Measurements from ENCODE around the gene SUFU. TPM values are rescaled to one million over a fixed set of nuclear protein-coding genes. Genes with fewer than 3 reads are reported as not detected.

SUFU gene
- total and polyA plus RNA-seq, 2 of the 13 experiments (the other 11 are each of a cell fraction or from before 2014, with no cell fraction given), result 2.9 to 5.5 TPM

DNA sequence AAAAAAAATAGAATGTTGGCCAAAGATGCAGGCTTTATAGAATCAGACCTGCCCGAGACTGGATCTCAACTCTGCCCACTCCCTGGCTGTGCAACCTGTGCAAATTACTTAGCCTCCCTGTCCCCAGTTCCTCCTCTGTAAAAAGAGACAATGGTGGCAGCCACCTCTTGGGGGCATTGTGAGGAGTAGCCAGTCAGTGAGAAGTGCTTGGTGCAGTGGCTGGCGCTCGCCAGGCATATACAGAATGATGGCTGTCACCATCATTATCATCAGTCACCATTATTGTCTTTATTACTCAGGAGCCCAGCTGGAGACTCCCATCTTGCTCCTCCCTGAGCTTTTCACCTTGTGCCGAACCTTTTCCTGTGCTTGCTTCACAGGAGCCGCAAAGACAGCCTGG lies 111.1 kb downstream of the SUFU start:
- CTCF ChIA-PET (ENCODE audit: low intra/inter-chr PET ratio, low total read pairs), result interaction anchor here (1.4 kb wide), 1 partner anchor 31 kb away, joined by 5 read pairs; no protein-coding TSS in a partner anchor

DNA sequence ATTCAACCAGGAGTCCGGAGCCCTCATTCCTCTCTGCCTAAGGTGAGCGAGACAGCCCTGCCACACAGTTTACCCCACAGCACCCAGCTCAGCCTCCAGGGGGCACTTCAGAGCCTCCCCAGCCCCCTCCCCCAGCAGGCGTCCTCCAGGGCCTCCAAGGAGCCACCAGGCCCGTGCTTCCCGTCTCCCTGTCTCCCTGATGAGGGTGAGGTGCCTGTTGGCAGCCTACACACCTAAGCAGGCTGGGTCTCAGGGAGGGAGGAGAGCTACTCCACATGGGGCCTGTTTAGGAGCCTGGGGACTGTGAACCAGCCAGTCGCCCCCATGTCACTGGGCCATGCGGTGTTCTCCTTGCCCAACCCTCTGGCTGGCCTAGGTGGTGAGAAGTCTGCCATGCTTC lies 111.6 kb downstream of the SUFU start:
- POLR2A ChIA-PET, result interaction anchor here (1.4 to 2.0 kb wide), 3 partner anchors 12 to 27 kb away, joined by 3 to 7 read pairs (median 4); no protein-coding TSS in a partner anchor
- in situ Hi-C loops (cut with HindIII; ENCODE audit: extremely low pct_ligation_motif_present, low pct_unique_long_range_greater_than_20kb), result no loop called here
- DNase-seq (ENCODE audit: low spot score) (no peak), FAIRE-seq (no peak), ATAC-seq (peak; percentile 71)
- peaks cover 9 to 24% of the 10 kb centered on the region in 2 experiments; a peak in 4 of 5 replicates for H3K36me3 ChIP-seq (replicated peaks in 1 of 2; ENCODE audit: control insufficient read depth in 1 of 2, insufficient read depth in 2 of 2, low read length in 2 of 2)
- CTCF ChIA-PET (ENCODE audit: low intra/inter-chr PET ratio, low total read pairs), result interaction anchor here (1.4 kb wide), 1 partner anchor 30 kb away, joined by 5 read pairs; no protein-coding TSS in a partner anchor
- no peak overlapping the region for H3K27ac ChIP-seq (ENCODE audit: extremely low read length, insufficient read depth, low read length)
- H3K9ac ChIP-seq (ENCODE audit: insufficient read depth, low read depth, low read length), result no peak overlapping the region
- no peak overlapping the region for H2AFZ ChIP-seq (ENCODE audit: low read length)
- no peaks in the 10 kb centered on the region for H3K9me3 ChIP-seq (ENCODE audit: low read length)
- H3K4me1 ChIP-seq (ENCODE audit: insufficient read depth, low read length), result peaks cover 17% of the 10 kb centered on the region; the same call in 1 of the 2 replicates
- no peak overlapping the region for H3K4me2 ChIP-seq (ENCODE audit: low read depth, low read length)
- WGBS (ENCODE audit: low lambda C conversion rate), result 90% methylated on average over 3 of the region's 7 CpGs
- intact Hi-C loops (cut with micrococcal nuclease; ENCODE audit: unreplicated experiment), result no loop called here
- H4K20me1 ChIP-seq (ENCODE audit: insufficient read depth, low read length), result no peaks in the 10 kb centered on the region
- no peak overlapping the region for H3K4me3 ChIP-seq (replicated peaks in 1 of 3; ENCODE audit: insufficient read depth in 1 of 3, low read depth in 2 of 3, low read length in 3 of 3)
- no peaks in the 10 kb centered on the region for H3K27me3 ChIP-seq (ENCODE audit: control insufficient read depth in 1 of 2, insufficient read depth in 2 of 2, low read length in 2 of 2)
- BruUV-seq (replicated peaks), result no TSS peak
- no peaks in the 10 kb centered on the region for H3K79me2 ChIP-seq (ENCODE audit: insufficient read depth, low read length)
- TF ChIP-seq TBX3 (IDR thresholded peaks at IDR 0.05; ENCODE audit: borderline replicate concordance), result no peak
- TF ChIP-seq ZSCAN25 (CRISPR knock-in tag; IDR thresholded peaks at IDR 0.05), result no peak
- no peak for TF ChIP-seq NR2F6 (IDR thresholded peaks at IDR 0.05)
- TF ChIP-seq NR2F6 (CRISPR knock-in tag; IDR thresholded peaks at IDR 0.05), result no peak
- no peak for TF ChIP-seq NR2F2 (IDR thresholded peaks at IDR 0.05; ENCODE audit: borderline replicate concordance, low read depth)
- TF ChIP-seq, protein P1, sequence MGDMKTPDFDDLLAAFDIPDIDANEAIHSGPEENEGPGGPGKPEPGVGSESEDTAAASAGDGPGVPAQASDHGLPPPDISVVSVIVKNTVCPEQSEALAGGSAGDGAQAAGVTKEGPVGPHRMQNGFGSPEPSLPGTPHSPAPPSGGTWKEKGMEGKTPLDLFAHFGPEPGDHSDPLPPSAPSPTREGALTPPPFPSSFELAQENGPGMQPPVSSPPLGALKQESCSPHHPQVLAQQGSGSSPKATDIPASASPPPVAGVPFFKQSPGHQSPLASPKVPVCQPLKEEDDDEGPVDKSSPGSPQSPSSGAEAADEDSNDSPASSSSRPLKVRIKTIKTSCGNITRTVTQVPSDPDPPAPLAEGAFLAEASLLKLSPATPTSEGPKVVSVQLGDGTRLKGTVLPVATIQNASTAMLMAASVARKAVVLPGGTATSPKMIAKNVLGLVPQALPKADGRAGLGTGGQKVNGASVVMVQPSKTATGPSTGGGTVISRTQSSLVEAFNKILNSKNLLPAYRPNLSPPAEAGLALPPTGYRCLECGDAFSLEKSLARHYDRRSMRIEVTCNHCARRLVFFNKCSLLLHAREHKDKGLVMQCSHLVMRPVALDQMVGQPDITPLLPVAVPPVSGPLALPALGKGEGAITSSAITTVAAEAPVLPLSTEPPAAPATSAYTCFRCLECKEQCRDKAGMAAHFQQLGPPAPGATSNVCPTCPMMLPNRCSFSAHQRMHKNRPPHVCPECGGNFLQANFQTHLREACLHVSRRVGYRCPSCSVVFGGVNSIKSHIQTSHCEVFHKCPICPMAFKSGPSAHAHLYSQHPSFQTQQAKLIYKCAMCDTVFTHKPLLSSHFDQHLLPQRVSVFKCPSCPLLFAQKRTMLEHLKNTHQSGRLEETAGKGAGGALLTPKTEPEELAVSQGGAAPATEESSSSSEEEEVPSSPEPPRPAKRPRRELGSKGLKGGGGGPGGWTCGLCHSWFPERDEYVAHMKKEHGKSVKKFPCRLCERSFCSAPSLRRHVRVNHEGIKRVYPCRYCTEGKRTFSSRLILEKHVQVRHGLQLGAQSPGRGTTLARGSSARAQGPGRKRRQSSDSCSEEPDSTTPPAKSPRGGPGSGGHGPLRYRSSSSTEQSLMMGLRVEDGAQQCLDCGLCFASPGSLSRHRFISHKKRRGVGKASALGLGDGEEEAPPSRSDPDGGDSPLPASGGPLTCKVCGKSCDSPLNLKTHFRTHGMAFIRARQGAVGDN (CRISPR knock-in tag; IDR thresholded peaks at IDR 0.05), result peak; percentile 37; the same call in 1 of the 2 replicates
- TF ChIP-seq, protein P2, sequence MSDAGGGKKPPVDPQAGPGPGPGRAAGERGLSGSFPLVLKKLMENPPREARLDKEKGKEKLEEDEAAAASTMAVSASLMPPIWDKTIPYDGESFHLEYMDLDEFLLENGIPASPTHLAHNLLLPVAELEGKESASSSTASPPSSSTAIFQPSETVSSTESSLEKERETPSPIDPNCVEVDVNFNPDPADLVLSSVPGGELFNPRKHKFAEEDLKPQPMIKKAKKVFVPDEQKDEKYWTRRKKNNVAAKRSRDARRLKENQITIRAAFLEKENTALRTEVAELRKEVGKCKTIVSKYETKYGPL (CRISPR knock-in tag; IDR thresholded peaks at IDR 0.05), result no peak
- TF ChIP-seq CENPT (CRISPR knock-in tag; IDR thresholded peaks at IDR 0.05; ENCODE audit: low read depth), result no peak
- no peak for TF ChIP-seq ZBTB8A (CRISPR knock-in tag; IDR thresholded peaks at IDR 0.05; ENCODE audit: borderline replicate concordance, low read depth)

More for the DNA sequence above, 111.1 kb downstream of the SUFU start:
- FAIRE-seq (no peak), DNase-seq (ENCODE audit: low spot score) (no peak), ATAC-seq (no peak)
- Histone ChIP-seq H2AFZ (ENCODE audit: low read length) (no peak overlapping the region), H3K9me3 (ENCODE audit: low read length) (no peaks in the 10 kb centered on the region), H3K4me2 (ENCODE audit: low read depth, low read length) (no peak overlapping the region), H3K4me3 (replicated peaks in 1 of 3; ENCODE audit: insufficient read depth in 1 of 3, low read depth in 2 of 3, low read length in 3 of 3) (no peak overlapping the region), H3K79me2 (ENCODE audit: insufficient read depth, low read length) (no peaks in the 10 kb centered on the region), H3K36me3 (replicated peaks in 1 of 2; ENCODE audit: control insufficient read depth in 1 of 2, insufficient read depth in 2 of 2, low read length in 2 of 2) (peaks cover 9 to 24% of the 10 kb centered on the region in 2 experiments; a peak in 4 of 5 replicates), H3K4me1 (ENCODE audit: insufficient read depth, low read length) (peaks cover 17% of the 10 kb centered on the region; the same call in 1 of the 2 replicates), H4K20me1 (ENCODE audit: insufficient read depth, low read length) (no peaks in the 10 kb centered on the region), H3K9ac (ENCODE audit: insufficient read depth, low read depth, low read length) (no peak overlapping the region), H3K27ac (ENCODE audit: extremely low read length, insufficient read depth, low read length) (no peak overlapping the region), H3K27me3 (ENCODE audit: control insufficient read depth in 1 of 2, insufficient read depth in 2 of 2, low read length in 2 of 2) (no peaks in the 10 kb centered on the region)
- TF ChIP-seq, protein P3, sequence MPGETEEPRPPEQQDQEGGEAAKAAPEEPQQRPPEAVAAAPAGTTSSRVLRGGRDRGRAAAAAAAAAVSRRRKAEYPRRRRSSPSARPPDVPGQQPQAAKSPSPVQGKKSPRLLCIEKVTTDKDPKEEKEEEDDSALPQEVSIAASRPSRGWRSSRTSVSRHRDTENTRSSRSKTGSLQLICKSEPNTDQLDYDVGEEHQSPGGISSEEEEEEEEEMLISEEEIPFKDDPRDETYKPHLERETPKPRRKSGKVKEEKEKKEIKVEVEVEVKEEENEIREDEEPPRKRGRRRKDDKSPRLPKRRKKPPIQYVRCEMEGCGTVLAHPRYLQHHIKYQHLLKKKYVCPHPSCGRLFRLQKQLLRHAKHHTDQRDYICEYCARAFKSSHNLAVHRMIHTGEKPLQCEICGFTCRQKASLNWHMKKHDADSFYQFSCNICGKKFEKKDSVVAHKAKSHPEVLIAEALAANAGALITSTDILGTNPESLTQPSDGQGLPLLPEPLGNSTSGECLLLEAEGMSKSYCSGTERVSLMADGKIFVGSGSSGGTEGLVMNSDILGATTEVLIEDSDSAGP (CRISPR knock-in tag; IDR thresholded peaks at IDR 0.05; ENCODE audit: borderline replicate concordance), result peak; percentile 28; the same call in 1 of the 2 replicates
- no peak for TF ChIP-seq POLR2G (IDR thresholded peaks at IDR 0.05; ENCODE audit: low read depth, low read length)
- TF ChIP-seq FOSL1 (CRISPR knock-in tag; IDR thresholded peaks at IDR 0.05; ENCODE audit: borderline replicate concordance), result no peak
- BruUV-seq (replicated peaks), result no TSS peak
- WGBS (ENCODE audit: low lambda C conversion rate), result 97% methylated on average over 5 of the region's 5 CpGs
- in situ Hi-C loops (cut with HindIII; ENCODE audit: extremely low pct_ligation_motif_present, low pct_unique_long_range_greater_than_20kb), result no loop called here
- POLR2A ChIA-PET, result interaction anchor here (1.4 to 2.0 kb wide), 3 partner anchors 13 to 27 kb away, joined by 3 to 7 read pairs (median 4); no protein-coding TSS in a partner anchor
- intact Hi-C loops (cut with micrococcal nuclease; ENCODE audit: unreplicated experiment), result no loop called here

Measured in HepG2 (cell line).